Neural cell (in vitro differentiated cells): ENCODE measurements around the gene RAP2A.

Experiments
- POLR2AphosphoS5 ChIP-seq: IDR thresholded peaks from 2 replicates; pipeline ENCODE4 v1.6.1; 2012
- REST ChIP-seq: IDR thresholded peaks from 2 replicates; pipeline ENCODE4 v1.6.1; 2012; ENCODE audit warnings: borderline replicate concordance
- TF ChIP-seq, protein P1 (sequence below): fragments of 450-650 bp; IDR thresholded peaks from 2 replicates; pipeline ENCODE4 v1.5.1; 2014; ENCODE audit warnings: antibody characterized with exemption, mild to moderate bottlenecking, moderate library complexity; ENCODE audit not compliant: poor library complexity, severe bottlenecking

- TF ChIP-seq, protein P1, sequence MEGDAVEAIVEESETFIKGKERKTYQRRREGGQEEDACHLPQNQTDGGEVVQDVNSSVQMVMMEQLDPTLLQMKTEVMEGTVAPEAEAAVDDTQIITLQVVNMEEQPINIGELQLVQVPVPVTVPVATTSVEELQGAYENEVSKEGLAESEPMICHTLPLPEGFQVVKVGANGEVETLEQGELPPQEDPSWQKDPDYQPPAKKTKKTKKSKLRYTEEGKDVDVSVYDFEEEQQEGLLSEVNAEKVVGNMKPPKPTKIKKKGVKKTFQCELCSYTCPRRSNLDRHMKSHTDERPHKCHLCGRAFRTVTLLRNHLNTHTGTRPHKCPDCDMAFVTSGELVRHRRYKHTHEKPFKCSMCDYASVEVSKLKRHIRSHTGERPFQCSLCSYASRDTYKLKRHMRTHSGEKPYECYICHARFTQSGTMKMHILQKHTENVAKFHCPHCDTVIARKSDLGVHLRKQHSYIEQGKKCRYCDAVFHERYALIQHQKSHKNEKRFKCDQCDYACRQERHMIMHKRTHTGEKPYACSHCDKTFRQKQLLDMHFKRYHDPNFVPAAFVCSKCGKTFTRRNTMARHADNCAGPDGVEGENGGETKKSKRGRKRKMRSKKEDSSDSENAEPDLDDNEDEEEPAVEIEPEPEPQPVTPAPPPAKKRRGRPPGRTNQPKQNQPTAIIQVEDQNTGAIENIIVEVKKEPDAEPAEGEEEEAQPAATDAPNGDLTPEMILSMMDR = no peak
- TF ChIP-seq REST = no peak
- no peak for TF ChIP-seq POLR2AphosphoS5
Observed at GRCh38 chr13:97496511-97496910, 62.5 kb downstream of the RAP2A start.
